ENCODE results near the gene CMTM6.

The CMTM6 gene

DNA sequence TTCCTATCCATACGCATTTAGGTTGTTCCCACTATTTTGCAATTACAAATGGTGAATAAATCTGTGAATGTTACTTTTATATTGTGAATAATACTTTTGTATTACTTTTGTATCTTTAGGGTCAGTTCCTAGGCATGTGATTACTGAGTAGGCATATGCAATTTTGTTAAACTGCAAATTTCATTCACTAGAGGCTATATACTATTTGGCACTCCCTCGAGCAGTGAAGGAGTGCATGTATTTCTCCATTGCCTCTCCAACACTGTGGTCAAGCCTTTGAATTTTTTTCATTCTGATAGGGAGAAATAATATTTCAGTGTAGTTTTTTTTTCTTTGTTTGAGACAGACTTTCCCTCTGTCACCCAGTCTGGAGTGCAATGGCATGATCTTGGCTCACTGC lies 8.4 kb upstream of the CMTM6 start:
- H3K4me3 ChIP-seq (ENCODE audit: low read length): no peak overlapping the region
- H3K4me1 ChIP-seq (ENCODE audit: low read length): no peaks in the 10 kb centered on the region
- no peaks in the 10 kb centered on the region for H3K36me3 ChIP-seq (replicated peaks; ENCODE audit: insufficient read depth, low read length)
- H4K20me1 ChIP-seq (ENCODE audit: insufficient read depth, low read length): no peaks in the 10 kb centered on the region
- H3K9me3 ChIP-seq (replicated peaks; ENCODE audit: insufficient read depth, low read length): no peaks in the 10 kb centered on the region
- no peaks in the 10 kb centered on the region for H3K9me2 ChIP-seq (replicated peaks; ENCODE audit: insufficient read depth, low read length)
- no peaks in the 10 kb centered on the region for H3K27me3 ChIP-seq (replicated peaks; ENCODE audit: insufficient read depth, low read length)
- H3K79me2 ChIP-seq (ENCODE audit: low read length): no peaks in the 10 kb centered on the region
- TF ChIP-seq EZH2phosphoT487 (IDR thresholded peaks at IDR 0.05; ENCODE audit: low read length): no peak
- no peak for TF ChIP-seq EZH2 (optimal IDR thresholded peaks at IDR 0.05; ENCODE audit: low read depth, low read length)
- TF ChIP-seq, protein P1, sequence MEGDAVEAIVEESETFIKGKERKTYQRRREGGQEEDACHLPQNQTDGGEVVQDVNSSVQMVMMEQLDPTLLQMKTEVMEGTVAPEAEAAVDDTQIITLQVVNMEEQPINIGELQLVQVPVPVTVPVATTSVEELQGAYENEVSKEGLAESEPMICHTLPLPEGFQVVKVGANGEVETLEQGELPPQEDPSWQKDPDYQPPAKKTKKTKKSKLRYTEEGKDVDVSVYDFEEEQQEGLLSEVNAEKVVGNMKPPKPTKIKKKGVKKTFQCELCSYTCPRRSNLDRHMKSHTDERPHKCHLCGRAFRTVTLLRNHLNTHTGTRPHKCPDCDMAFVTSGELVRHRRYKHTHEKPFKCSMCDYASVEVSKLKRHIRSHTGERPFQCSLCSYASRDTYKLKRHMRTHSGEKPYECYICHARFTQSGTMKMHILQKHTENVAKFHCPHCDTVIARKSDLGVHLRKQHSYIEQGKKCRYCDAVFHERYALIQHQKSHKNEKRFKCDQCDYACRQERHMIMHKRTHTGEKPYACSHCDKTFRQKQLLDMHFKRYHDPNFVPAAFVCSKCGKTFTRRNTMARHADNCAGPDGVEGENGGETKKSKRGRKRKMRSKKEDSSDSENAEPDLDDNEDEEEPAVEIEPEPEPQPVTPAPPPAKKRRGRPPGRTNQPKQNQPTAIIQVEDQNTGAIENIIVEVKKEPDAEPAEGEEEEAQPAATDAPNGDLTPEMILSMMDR (IDR thresholded peaks at IDR 0.05; ENCODE audit: low read length): no peak
- H3K4me2 ChIP-seq (ENCODE audit: low read depth, low read length): no peak overlapping the region
- H3K9ac ChIP-seq (ENCODE audit: low read length): no peak overlapping the region
- no peak overlapping the region for H2AFZ ChIP-seq (ENCODE audit: low read length)
- H3F3A ChIP-seq (ENCODE audit: insufficient read depth, low read length): no peaks in the 10 kb centered on the region; the same call in 1 of the 2 replicates
- no peak overlapping the region for H3K27ac ChIP-seq (ENCODE audit: low read length)
- no peak for DNase-seq

DNA sequence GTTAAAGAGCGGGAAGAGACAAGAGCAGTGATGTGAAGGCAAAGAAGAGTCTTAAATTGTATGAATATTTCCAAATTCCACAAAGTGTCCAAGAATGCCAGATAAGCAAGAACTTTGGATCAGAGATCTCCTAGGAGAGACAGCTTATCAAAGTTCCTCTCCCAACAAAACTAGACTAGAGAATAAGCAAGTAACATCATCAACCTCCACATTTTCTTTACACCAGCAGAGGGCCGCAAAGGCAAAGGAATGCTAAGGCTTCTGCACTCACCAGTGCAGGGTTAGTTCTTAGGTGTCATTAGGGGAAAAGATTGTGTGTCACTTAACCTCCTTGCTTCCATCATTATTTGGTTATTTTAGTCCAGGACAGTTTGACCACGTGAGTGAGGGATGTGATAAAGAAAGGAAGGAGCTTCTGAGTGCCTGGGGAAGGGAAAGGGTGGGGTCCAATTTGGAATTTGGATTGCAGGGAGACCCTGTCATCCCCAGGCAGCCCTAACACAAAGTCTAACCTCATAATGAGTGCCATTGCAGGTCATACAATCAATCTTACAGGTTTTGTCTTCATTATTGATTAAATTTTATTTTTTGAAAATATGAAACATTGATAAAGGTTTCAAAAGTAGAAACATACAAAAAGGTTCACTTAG lies 7.5 kb upstream of the CMTM6 start:
- no peaks in the 10 kb centered on the region for H3K9me3 ChIP-seq (replicated peaks; ENCODE audit: insufficient read depth, low read length)
- H2AFZ ChIP-seq (ENCODE audit: low read length): no peak overlapping the region
- no peaks in the 10 kb centered on the region; the same call in 1 of the 2 replicates for H3F3A ChIP-seq (ENCODE audit: insufficient read depth, low read length)
- H3K9me2 ChIP-seq (replicated peaks; ENCODE audit: insufficient read depth, low read length): no peaks in the 10 kb centered on the region
- H3K36me3 ChIP-seq (replicated peaks; ENCODE audit: insufficient read depth, low read length): no peaks in the 10 kb centered on the region
- no peaks in the 10 kb centered on the region for H3K79me2 ChIP-seq (ENCODE audit: low read length)
- H3K27ac ChIP-seq (ENCODE audit: low read length): no peak overlapping the region
- no peaks in the 10 kb centered on the region for H3K27me3 ChIP-seq (replicated peaks; ENCODE audit: insufficient read depth, low read length)
- peak; percentile 56 for DNase-seq
- TF ChIP-seq EZH2 (optimal IDR thresholded peaks at IDR 0.05; ENCODE audit: low read depth, low read length): no peak
- TF ChIP-seq, protein P1 (IDR thresholded peaks at IDR 0.05; ENCODE audit: low read length): peak; percentile 69
- TF ChIP-seq EZH2phosphoT487 (IDR thresholded peaks at IDR 0.05; ENCODE audit: low read length): no peak
- no peaks in the 10 kb centered on the region for H4K20me1 ChIP-seq (ENCODE audit: insufficient read depth, low read length)
- no peak overlapping the region for H3K9ac ChIP-seq (ENCODE audit: low read length)
- H3K4me2 ChIP-seq (ENCODE audit: low read depth, low read length): no peak overlapping the region
- H3K4me3 ChIP-seq (ENCODE audit: low read length): no peak overlapping the region
- no peaks in the 10 kb centered on the region for H3K4me1 ChIP-seq (ENCODE audit: low read length)

DNA sequence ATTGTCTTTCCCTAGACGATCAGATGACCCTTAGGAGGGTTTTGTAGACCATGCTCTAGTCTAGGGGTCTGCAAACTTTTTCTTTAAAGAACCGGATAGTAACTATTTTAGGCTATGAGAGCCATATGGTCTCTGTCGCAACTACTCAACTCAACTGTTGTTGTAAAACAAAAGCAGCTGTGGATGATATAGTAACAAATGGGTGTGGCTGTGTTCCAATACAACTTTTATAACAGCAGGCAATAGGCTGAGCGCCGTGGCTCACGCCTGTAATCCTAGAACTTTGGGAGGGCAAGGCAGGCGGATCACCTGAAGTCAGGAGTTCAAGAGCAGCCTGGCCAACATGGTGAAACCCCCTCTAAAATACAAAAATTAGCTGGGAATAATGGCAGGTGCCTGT lies 6.1 kb upstream of the CMTM6 start:
- Histone ChIP-seq H3K36me3 (replicated peaks; ENCODE audit: insufficient read depth, low read length) (no peaks in the 10 kb centered on the region), H3K4me2 (ENCODE audit: low read depth, low read length) (no peak overlapping the region), H3F3A (ENCODE audit: insufficient read depth, low read length) (no peaks in the 10 kb centered on the region; the same call in 1 of the 2 replicates), H4K20me1 (ENCODE audit: insufficient read depth, low read length) (no peaks in the 10 kb centered on the region), H2AFZ (ENCODE audit: low read length) (no peak overlapping the region), H3K79me2 (ENCODE audit: low read length) (no peaks in the 10 kb centered on the region), H3K4me3 (ENCODE audit: low read length) (no peak overlapping the region), H3K27me3 (replicated peaks; ENCODE audit: insufficient read depth, low read length) (no peaks in the 10 kb centered on the region), H3K4me1 (ENCODE audit: low read length) (no peaks in the 10 kb centered on the region), H3K9ac (ENCODE audit: low read length) (no peak overlapping the region), H3K27ac (ENCODE audit: low read length) (no peak overlapping the region), H3K9me3 (replicated peaks; ENCODE audit: insufficient read depth, low read length) (no peaks in the 10 kb centered on the region), H3K9me2 (replicated peaks; ENCODE audit: insufficient read depth, low read length) (no peaks in the 10 kb centered on the region)
- TF ChIP-seq EZH2phosphoT487 (IDR thresholded peaks at IDR 0.05; ENCODE audit: low read length) (no peak), EZH2 (optimal IDR thresholded peaks at IDR 0.05; ENCODE audit: low read depth, low read length) (no peak)
- TF ChIP-seq, protein P1 (IDR thresholded peaks at IDR 0.05; ENCODE audit: low read length): no peak
- no peak for DNase-seq
